Neuronal stem cell (in vitro differentiated cells): Measurements from ENCODE around the gene RGL1.

Source experiments
- DNase-seq: peaks from one replicate; pipeline ENCODE4 v3.0.0-alpha.2; 2013; ENCODE audit warnings: low spot score
- H2AFZ ChIP-seq: one replicate; pipeline ENCODE4 v1.6.1; 2013; ENCODE audit warnings: mild to moderate bottlenecking, low read length, inconsistent platforms
- H2AK5ac ChIP-seq: 2 replicates; pipeline ENCODE4 v1.6.1; 2013; ENCODE audit warnings: low read depth, mild to moderate bottlenecking, inconsistent platforms, low read length, moderate library complexity, mixed read lengths
- H2BK120ac ChIP-seq: 2 replicates; pipeline ENCODE4 v1.6.1; 2013; ENCODE audit warnings: low read depth, mild to moderate bottlenecking, inconsistent platforms, low read length, moderate library complexity, mixed read lengths
- H2BK12ac ChIP-seq: one replicate; pipeline ENCODE4 v1.6.1; 2013; ENCODE audit warnings: low read length, inconsistent platforms
- H2BK15ac ChIP-seq: 2 replicates; pipeline ENCODE4 v1.6.1; 2013; ENCODE audit warnings: mild to moderate bottlenecking, low read length, inconsistent platforms, mixed read lengths
- H2BK5ac ChIP-seq: one replicate; pipeline ENCODE4 v1.6.1; 2013; ENCODE audit warnings: inconsistent platforms, mild to moderate bottlenecking, low read length, moderate library complexity
- H3K14ac ChIP-seq: one replicate; pipeline ENCODE4 v1.6.1; 2013; ENCODE audit warnings: low read length, inconsistent platforms
- H3K18ac ChIP-seq: 2 replicates; pipeline ENCODE4 v1.6.1; 2013; ENCODE audit warnings: low read length, inconsistent platforms
- H3K23ac ChIP-seq: 2 replicates; pipeline ENCODE4 v1.6.1; 2013; ENCODE audit warnings: low read depth, mild to moderate bottlenecking, mixed read lengths, low read length, inconsistent platforms; ENCODE audit not compliant: poor library complexity
- H3K27ac ChIP-seq: replicated peaks from 3 replicates; pipeline ENCODE4 v1.5.1; 2013; ENCODE audit warnings: low read length, inconsistent platforms
- H3K27me3 ChIP-seq, 3 experiments: 2 replicates each; pipeline ENCODE4 v1.6.1; 2013; ENCODE audit warnings: low read length in 3 of 3, mild to moderate bottlenecking in 2 of 3, inconsistent platforms in 1 of 3, low read depth in 1 of 3, mixed read lengths in 1 of 3, moderate library complexity in 1 of 3; ENCODE audit not compliant: control insufficient read depth in 3 of 3, insufficient read depth in 3 of 3
- H3K36me3 ChIP-seq, 2 donors: replicated peaks in 1 of 2; 2 replicates each; pipeline ENCODE4 v1.6.1; 2013; ENCODE audit warnings: low read length in 2 of 2; ENCODE audit not compliant: control insufficient read depth in 2 of 2, insufficient read depth in 2 of 2
- H3K4ac ChIP-seq: 2 replicates; pipeline ENCODE4 v1.6.1; 2013; ENCODE audit warnings: inconsistent platforms, mild to moderate bottlenecking, low read length, moderate library complexity
- H3K4me1 ChIP-seq, 2 donors: 1 replicate in 1 of 2; 2 replicates in 1 of 2; pipeline ENCODE4 v1.6.1; 2013; ENCODE audit warnings: low read length in 2 of 2, low read depth in 1 of 2; ENCODE audit not compliant: control insufficient read depth in 2 of 2, insufficient read depth in 1 of 2
- H3K4me2 ChIP-seq: one replicate; pipeline ENCODE4 v1.6.1; 2013; ENCODE audit warnings: mild to moderate bottlenecking, low read length, inconsistent platforms; ENCODE audit not compliant: insufficient read depth, poor library complexity, severe bottlenecking
- H3K4me3 ChIP-seq, 2 donors: 2 replicates each; pipeline ENCODE4 v1.5.1; 2013; ENCODE audit warnings: low read length in 2 of 2, mild to moderate bottlenecking in 2 of 2, inconsistent platforms in 1 of 2, moderate library complexity in 1 of 2
- H3K79me1 ChIP-seq: one replicate; pipeline ENCODE4 v1.6.1; 2013; ENCODE audit warnings: low read depth, mild to moderate bottlenecking, inconsistent platforms, low read length, moderate library complexity
- H3K9ac ChIP-seq: one replicate; pipeline ENCODE4 v1.6.1; 2013; ENCODE audit warnings: mild to moderate bottlenecking, low read depth, low read length, inconsistent platforms; ENCODE audit not compliant: poor library complexity
- H3K9me3 ChIP-seq, 2 donors: replicated peaks in 1 of 2; 2 replicates each; pipeline versions ENCODE3 to v1.6.1; 2013; ENCODE audit warnings: low read length in 2 of 2, mild to moderate bottlenecking in 2 of 2, inconsistent platforms in 1 of 2, low read depth in 1 of 2, mixed read lengths in 1 of 2, moderate library complexity in 1 of 2; ENCODE audit not compliant: control insufficient read depth in 2 of 2, insufficient read depth in 1 of 2
- H4K8ac ChIP-seq: one replicate; pipeline ENCODE4 v1.6.1; 2013; ENCODE audit warnings: low read depth, mild to moderate bottlenecking, inconsistent platforms, low read length, moderate library complexity
- H4K91ac ChIP-seq: one replicate; pipeline ENCODE4 v1.6.1; 2013; ENCODE audit warnings: low read length, low read depth, mild to moderate bottlenecking, inconsistent platforms; ENCODE audit not compliant: poor library complexity
- WGBS, 2 donors: extraction: QIAGEN DNeasy Blood & Tissue Kit; methylation state at CpG; one replicate each; pipeline ENCODE4 v1.1.7; 2013; ENCODE audit warnings: missing lambda C conversion rate in 2 of 2, mixed read lengths in 1 of 2; ENCODE audit not compliant: insufficient read length in 2 of 2, insufficient replicate concordance in 1 of 2; ENCODE audit errors: extremely low coverage in 2 of 2; 5-methylcytosine and 5-hydroxymethylcytosine counted together

Gene RGL1

DNA sequence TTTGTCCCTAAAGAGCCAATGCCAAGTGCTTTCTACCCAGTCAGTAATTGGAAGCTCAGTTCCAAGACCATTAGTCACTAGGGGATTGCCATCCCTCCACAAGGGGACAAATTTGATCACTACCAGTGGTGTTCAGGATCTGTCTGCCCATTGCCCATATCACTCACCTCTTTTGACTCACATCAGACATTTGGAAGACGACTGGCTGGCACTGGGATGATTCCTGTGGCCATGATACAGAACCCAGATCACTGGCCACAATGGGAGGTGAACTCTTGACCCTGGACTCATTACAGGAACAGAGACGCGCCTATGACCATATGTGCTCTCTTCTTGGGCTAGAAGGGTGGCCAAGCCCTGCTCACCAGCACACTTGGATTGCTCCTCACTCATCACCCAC is 161.6 kb downstream of the RGL1 start:
- H3K27me3 ChIP-seq = no peaks in the 10 kb centered on the region
- DNase-seq = no peak
- H2BK15ac ChIP-seq = no peak overlapping the region
- no peak overlapping the region for H3K18ac ChIP-seq
- peaks cover 0 to 5% of the 10 kb centered on the region in 2 donors for H3K4me1 ChIP-seq
- peaks cover 0 to 7% of the 10 kb centered on the region in 2 donors for H3K36me3 ChIP-seq
- H3K4me2 ChIP-seq = no peak overlapping the region
- H3K27ac ChIP-seq = no peak overlapping the region
- no peak overlapping the region for H3K23ac ChIP-seq
- H3K79me1 ChIP-seq = no peaks in the 10 kb centered on the region
- no peak overlapping the region for H3K14ac ChIP-seq
- no CpG with 5 or more reads among the region's 3 CpGs for WGBS, 2 donors
- H4K91ac ChIP-seq = no peak overlapping the region
- no peak overlapping the region for H3K4ac ChIP-seq
- no peak overlapping the region for H2BK12ac ChIP-seq
- no peak overlapping the region for H3K9ac ChIP-seq
- no peak overlapping the region for H2BK5ac ChIP-seq
- H2AFZ ChIP-seq = no peak overlapping the region
- no peak overlapping the region for H3K4me3 ChIP-seq
- H4K8ac ChIP-seq = no peak overlapping the region
- no peak overlapping the region for H2AK5ac ChIP-seq
- H3K9me3 ChIP-seq = no peaks in the 10 kb centered on the region
- H2BK120ac ChIP-seq = no peak overlapping the region

- Histone ChIP-seq H3K27ac (no peak overlapping the region), H2BK5ac (no peak overlapping the region), H2BK120ac (no peak overlapping the region), H3K27me3 (no peaks in the 10 kb centered on the region), H3K4me1 (peaks cover 0 to 5% of the 10 kb centered on the region in 2 donors), H3K18ac (no peak overlapping the region), H3K4ac (no peak overlapping the region), H3K23ac (no peak overlapping the region), H3K9ac (no peak overlapping the region), H4K91ac (no peak overlapping the region), H3K79me1 (no peaks in the 10 kb centered on the region), H3K4me2 (no peak overlapping the region), H2BK12ac (no peak overlapping the region), H2AFZ (no peak overlapping the region), H3K9me3 (peaks cover 0 to 3% of the 10 kb centered on the region in 2 donors), H2AK5ac (no peak overlapping the region), H3K36me3 (peaks cover 0 to 7% of the 10 kb centered on the region in 2 donors), H3K14ac (no peak overlapping the region), H4K8ac (no peak overlapping the region), H3K4me3 (no peak overlapping the region), H2BK15ac (no peak overlapping the region)
- WGBS, 2 donors = no CpG with 5 or more reads among the region's 2 CpGs
- DNase-seq = no peak
These were observed 163.0 kb downstream of the RGL1 start for GRCh38 chr1:183967914-183968313.

DNA sequence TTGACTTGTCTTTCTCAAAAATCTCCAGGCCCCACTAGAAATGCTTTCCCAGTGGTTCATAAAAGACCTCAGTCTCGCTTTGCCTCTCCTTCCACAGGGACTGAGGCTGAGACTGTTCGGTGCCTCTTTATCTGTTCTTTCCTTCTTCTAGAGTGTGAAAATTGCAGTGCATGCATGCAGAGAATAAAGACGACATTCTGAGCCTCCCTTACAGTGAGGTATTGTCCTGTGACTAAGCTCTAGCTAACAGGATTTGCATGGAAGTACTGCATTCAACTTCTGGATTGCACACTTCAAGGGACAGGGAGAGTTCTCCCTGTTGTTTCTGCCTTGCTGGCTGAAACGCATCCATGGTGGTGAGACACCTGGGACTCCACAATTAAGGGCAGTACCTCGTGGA is 163.5 kb downstream of the RGL1 start:
- Histone ChIP-seq H3K79me1 (no peaks in the 10 kb centered on the region), H2BK12ac (no peak overlapping the region), H3K27me3 (no peaks in the 10 kb centered on the region), H3K36me3 (peaks cover 0 to 7% of the 10 kb centered on the region in 2 donors), H3K23ac (no peak overlapping the region), H3K4me2 (no peak overlapping the region), H4K91ac (no peak overlapping the region), H3K4me3 (no peak overlapping the region), H3K27ac (no peak overlapping the region), H3K18ac (no peak overlapping the region), H4K8ac (no peak overlapping the region), H2BK15ac (no peak overlapping the region), H2BK5ac (no peak overlapping the region), H3K4ac (no peak overlapping the region), H2AK5ac (no peak overlapping the region), H3K9me3 (peaks cover 0 to 3% of the 10 kb centered on the region in 2 donors), H3K9ac (no peak overlapping the region), H2BK120ac (no peak overlapping the region), H3K14ac (no peak overlapping the region), H2AFZ (no peak overlapping the region), H3K4me1 (peaks cover 0 to 5% of the 10 kb centered on the region in 2 donors)
- WGBS, 2 donors = no CpG with 5 or more reads among the region's 5 CpGs
- no peak for DNase-seq

DNA sequence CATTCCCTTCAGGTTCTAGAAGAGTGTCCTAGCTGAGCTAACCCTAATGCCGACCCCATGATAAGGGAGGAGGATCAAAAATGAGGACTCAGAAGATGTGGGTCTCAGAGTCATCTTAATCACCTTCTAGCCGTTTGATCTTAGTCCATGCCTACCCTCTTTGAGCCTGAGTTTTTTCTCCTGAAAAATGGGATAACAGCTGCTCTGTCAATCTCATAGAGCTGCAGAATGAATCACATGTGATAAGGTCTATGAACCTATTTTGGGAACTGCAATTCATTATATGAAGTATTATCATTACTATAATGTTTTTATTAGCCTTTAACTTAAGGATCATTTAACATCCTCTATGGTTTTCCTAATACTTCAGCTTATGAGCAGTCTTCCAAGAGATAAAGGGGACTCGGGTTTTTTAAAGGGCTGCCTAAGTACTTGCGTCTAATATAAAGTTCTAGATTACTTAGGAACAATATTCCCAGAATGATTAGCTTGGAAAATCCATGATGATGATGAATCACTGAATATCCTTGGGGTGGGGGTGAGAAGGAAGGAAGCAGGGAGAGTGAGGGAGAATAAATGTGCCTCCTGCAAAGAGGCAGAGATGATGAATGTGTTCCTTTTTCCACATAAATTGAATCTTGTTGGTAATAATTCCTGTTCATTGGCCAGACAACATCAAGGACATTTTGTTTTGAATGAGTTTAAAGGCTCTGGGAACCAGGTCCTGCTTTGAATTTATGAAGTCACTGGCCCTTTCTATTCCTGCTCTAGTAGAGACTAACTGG is 165.8 kb downstream of the RGL1 start:
- Histone ChIP-seq H3K9ac (no peak overlapping the region), H3K4me2 (no peak overlapping the region), H2AFZ (no peak overlapping the region), H2BK120ac (no peak overlapping the region), H3K4me3 (no peak overlapping the region), H4K91ac (no peak overlapping the region), H2BK12ac (no peak overlapping the region), H2AK5ac (no peak overlapping the region), H3K4ac (no peak overlapping the region), H3K27me3 (no peaks in the 10 kb centered on the region), H4K8ac (no peak overlapping the region), H3K14ac (no peak overlapping the region), H3K23ac (no peak overlapping the region), H3K18ac (no peak overlapping the region), H2BK15ac (no peak overlapping the region), H2BK5ac (no peak overlapping the region), H3K4me1 (peaks cover 0 to 3% of the 10 kb centered on the region in 2 donors), H3K79me1 (no peaks in the 10 kb centered on the region), H3K27ac (no peak overlapping the region), H3K36me3 (peaks cover 0 to 5% of the 10 kb centered on the region in 2 donors), H3K9me3 (peaks cover 0 to 3% of the 10 kb centered on the region in 2 donors)
- WGBS, 2 donors = no CpG with 5 or more reads among the region's 4 CpGs
- no peak for DNase-seq
